HG03095 (cell line): ENCODE results near the gene SLC27A3.
"Not testable (repeated sequence)": the region's sequence is repeated elsewhere in the genome, so short reads cannot be mapped to it uniquely, and the experiment has no call there.

Experiments used
- ATAC-seq: cut with Tn5 transposase; IDR thresholded peaks from one replicate; pipeline ENCODE4 v1.9.1; 2021; ENCODE audit warnings: moderate library complexity; ENCODE audit not compliant: unreplicated experiment

The SLC27A3 gene

DNA sequence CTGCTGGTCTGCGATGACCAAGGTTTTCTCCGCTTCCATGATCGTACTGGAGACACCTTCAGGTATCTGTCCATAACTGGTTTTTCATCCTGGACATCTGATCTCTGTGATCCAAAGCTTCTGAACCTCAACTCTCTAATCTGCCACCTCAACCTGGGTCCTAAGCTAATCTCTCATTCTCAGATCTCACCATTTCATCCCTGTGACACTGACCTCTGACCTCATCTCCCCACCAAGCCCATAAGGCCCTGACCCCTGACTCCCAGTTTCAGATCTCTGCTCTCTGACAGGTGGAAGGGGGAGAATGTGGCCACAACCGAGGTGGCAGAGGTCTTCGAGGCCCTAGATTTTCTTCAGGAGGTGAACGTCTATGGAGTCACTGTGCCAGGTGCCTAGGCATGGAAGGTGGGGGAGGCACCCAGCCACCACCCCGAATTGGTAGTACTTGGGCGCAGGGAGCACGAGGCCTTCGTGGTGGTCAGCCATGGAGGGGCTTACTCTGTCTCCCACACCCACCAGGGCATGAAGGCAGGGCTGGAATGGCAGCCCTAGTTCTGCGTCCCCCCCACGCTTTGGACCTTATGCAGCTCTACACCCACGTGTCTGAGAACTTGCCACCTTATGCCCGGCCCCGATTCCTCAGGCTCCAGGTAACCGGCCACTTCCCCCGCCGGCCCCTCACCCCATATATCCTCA, 3.8 kb downstream of the SLC27A3 start:
- no peak for ATAC-seq

DNA sequence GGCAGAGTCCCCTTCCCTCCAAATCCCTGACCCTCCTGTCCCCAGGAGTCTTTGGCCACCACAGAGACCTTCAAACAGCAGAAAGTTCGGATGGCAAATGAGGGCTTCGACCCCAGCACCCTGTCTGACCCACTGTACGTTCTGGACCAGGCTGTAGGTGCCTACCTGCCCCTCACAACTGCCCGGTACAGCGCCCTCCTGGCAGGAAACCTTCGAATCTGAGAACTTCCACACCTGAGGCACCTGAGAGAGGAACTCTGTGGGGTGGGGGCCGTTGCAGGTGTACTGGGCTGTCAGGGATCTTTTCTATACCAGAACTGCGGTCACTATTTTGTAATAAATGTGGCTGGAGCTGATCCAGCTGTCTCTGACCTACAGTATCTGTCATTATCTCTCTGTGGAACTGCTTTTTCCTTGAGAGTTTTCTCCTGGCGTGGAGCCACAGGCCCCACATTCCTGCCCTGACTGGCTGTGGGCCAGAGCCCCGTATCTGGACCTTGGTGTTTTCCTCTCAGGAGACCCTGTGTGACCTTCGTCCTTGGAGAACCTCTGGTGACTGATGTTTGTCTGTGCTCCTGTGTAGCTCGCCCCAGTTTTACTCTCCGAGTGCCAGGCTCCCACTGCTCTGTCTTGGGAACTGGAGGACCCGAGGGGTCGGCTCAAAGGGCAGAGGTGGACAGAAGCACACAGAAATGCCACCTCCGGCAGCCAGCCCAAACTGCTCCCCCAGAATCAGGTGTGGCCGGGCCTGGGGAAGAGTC, 4.8 kb downstream of the SLC27A3 start:
- no peak for ATAC-seq

DNA sequence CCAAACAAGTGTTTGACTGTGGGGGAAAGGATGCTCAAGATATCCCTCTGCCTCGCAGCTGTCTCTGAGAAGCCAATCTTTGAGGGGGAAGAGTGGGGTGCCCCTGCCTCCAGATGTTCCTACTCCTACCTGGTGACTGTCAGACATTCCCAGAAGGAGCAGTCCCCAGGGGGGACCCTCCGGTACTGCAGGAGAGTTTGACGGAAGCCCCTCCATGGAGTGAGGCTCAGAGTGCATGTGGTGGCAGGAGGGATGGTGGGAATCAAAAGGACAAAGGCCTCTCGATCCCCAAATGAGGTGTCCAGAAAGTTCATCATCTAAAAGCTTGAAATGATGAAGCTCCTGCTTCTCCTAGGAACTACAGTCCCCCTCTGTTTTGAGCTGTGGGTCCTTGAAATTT, 5.3 kb downstream of the SLC27A3 start:
- ATAC-seq: no peak

DNA sequence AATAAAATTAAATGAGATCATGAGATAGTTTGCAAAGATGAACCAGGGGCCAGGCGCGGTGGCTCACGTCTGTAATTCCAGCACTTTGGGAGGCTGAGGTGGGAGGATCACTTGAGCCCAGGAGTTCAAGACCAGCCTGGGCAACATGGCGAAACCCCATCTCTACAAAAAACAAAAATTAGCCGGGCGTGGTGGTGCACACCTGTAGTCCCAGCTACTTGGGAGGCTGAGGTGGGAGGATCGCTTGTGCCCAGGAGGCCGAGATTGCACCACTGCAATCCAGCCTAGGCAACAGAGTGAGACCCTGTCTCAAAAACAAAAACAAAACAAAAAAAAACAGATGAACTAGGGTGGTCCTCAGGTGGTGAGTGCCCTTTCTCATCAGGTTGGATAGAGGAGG, 7.4 kb downstream of the SLC27A3 start:
- ATAC-seq: not testable (repeated sequence)

DNA sequence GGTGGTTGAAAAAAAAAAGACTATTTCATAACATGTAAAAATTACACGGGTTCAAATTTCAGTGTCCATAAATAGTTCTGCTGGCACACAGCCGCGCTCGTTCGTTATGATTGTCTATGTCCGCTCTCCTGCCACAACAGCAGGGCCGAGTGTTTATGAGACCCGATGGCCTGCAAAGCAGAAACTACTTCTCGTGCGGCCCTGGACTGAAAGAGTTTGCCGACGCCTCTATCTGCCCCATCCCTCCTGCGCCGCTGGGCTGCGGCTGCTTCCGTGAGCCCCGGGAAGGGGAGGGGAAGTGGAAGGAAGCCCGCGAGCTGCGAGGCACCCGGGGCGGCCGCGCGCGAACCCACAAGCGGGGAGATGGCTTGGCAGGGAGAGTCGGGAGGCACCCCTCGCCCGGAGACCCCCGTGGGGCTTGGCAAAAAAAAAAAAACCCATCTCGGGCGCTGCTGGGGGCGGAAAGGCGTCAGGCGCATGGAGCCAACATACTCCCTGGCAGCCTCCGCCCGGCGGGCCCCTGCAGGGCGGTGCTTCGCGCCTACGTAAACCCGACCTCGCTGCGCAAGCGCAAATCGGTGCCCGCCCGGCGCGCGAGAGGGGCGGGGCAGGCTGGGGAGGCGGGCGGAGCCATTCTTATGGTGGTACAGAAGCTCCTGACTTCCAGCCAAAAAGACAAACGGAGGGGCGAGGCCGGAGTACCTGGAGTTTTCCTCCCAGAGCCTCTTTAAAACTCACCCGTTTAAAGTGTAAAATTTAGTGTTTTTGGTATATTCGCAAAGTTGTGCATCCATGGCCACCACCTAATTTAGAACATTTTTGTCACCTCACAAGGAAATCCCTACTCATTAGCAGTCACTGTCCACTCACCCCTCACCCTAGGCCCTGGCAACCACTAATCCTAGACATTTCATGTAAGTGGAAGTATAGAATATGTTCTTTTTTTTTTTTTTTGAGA, 8.3 kb downstream of the SLC27A3 start:
- peak; percentile 90 for ATAC-seq

DNA sequence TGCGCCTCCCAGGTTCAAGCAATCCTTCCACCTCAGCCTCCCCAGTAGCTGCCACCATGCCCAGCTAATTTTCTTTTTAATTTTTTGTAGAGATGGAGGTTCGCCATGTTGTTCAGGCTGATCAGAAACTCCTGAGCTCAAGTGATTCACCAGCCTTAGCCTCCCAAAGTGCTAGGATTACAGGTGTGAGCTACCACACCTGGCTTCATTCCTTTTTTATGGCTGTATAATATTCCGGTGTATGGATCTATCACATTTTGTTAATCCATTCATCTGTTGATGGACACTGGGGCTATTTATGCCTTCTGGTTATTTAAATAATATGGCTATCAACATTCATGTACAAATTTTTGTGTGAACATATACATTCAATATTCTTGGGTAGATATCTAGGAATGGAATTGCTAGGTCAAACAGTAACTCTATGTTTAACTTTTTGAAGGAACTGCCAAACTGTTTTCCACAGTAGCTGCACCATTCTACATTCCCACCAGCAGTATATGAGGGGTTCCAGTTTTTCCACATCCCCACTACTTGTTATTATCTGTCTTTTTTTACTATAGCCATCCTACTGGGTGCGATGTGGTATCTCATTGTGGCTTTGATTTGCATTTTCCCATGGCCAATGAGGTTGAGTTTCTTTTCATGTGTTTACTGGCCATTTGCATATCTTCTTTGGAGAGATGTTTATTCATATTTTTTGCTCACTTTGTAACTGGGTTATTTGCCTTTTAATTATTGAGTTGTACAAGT, 11.0 kb downstream of the SLC27A3 start:
- ATAC-seq: no peak

DNA sequence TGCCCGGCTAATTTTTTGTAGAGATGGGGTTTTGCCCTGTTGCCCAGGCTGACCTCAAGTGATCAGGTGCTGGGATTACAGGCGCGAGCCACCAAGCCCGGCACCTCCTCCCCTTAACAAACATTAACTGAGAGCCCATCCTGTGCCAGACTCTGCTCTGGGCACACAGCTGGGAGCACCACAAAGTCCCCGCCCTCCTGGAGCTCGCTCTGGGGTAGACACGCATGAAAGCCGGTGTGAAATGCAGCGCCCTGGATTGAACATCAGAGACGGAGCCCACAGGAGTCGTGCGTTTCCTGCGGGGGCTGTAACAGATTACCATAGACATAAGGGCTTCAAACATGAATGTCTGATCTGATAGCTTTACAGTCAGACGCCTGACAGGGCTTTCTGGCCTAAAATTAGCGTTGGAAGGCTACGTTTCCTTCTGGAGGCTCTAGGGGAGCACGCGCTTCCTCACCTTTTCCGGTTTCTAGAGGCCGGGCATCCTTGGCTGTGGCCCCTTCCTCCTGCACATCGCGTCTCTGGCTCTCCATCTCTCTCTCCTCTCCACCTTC, 14.3 kb downstream of the SLC27A3 start:
- no peak for ATAC-seq

DNA sequence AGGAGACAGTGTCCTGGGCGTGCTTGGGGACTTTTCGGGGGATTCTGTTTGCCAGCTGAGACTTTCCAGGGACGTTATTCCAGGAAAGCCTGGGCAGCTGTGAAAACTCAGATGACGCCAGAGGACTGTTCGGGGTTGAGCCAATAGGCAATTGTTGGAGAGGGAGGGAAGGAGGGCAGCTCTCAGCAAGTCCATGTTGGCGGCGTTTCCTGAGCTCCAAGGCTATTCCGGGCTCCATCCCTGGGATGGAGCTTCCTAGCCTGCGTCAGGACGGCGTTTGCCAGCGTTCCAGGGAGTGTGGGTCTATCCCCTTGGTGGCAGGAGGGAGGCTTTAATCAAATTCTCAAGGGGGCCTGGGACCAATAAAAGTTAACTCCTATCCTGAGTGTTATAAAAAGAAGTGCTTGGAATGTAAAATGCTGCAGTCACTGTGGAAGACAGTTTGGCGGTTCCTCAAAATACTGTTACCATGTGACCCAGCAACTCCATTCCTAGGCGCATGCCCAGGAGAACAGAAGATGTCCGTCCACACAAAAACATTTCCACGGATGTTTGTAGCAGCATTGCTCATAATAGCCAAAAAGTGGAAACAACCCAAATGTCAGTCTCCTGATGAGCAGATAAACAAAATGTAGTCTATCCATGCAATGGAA, 15.2 kb downstream of the SLC27A3 start:
- ATAC-seq: no peak

DNA sequence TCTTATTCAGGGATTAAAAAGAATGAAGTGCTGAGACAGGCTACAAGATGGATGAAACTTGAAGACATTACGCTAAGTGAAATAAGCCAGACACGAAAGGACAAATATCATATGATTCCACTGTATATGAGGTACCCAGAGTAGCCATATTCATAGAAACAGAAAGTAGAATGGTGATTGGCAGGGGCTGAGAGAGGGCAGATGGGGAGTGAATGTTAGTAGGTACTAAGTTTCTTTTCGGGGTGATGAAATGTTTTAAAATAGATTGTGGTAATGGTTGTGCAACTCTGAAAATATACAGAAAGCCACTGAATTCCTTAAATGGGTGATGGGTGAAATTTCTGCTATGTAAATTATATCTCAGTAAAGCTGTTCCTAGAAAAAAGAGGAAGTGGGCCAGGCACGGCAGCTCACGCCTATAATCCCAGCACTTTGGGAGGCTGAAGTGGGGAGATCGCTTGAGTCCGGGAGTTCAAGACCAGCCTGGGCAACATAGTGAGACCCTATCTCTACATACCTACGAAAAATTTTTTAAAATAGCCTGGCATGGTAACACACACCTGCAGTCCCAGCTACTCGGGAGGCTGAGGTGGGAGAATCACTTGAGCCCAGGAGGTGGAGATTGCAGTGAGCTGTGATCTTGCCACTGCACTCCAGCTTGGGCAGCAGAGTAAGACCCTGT, 15.9 kb downstream of the SLC27A3 start:
- peak; percentile 77 for ATAC-seq

DNA sequence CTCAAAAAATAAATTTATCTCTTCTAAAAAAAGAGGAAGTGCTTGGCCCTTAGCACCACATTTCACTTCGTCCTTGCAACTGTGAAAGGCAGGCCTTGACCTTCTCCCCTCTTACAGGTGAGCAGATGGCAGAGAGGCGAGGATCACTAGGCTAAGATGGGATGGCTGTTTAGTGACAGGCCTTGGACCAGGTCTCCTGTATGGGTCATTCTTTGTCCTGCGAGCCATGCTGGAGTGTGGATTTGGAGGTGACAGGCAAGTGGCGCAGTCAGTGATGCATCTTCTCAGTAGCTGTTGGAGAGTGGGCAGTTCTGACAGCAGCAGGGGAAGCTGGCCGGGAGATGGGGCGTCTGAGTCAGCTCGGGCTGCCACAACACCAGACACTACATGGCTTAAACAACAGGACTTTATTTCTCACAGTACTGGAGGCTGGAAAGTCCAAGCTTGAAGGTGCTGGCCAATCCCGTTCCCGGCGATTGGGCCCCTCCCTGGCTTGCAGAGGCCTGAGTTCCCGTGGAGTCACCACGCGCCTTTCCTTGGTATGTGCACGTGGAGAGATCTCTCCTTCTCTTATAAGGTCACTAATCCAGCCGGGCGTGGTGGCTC, 16.5 kb downstream of the SLC27A3 start:
- ATAC-seq: no peak

DNA sequence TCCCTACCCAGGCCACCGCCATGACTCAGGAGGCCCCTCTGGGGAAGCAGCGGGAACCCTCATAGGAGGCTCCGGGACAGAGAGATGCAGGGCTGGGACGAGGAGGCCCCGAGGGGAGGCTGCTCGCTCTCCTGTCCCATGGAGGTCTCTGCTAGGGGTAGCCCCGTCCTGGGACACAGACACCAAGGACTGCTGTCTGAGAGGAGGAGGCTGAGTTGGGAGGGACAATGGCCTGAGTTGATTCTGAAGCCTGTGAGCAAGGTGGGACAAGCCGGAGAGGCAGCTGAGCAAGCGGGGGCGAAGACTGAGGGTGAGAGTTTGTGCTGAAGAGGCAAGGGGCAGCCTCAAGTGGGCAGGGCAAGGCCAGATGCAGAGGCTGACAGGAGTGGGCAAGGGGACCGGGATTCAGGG, 17.4 kb downstream of the SLC27A3 start:
- no peak for ATAC-seq

DNA sequence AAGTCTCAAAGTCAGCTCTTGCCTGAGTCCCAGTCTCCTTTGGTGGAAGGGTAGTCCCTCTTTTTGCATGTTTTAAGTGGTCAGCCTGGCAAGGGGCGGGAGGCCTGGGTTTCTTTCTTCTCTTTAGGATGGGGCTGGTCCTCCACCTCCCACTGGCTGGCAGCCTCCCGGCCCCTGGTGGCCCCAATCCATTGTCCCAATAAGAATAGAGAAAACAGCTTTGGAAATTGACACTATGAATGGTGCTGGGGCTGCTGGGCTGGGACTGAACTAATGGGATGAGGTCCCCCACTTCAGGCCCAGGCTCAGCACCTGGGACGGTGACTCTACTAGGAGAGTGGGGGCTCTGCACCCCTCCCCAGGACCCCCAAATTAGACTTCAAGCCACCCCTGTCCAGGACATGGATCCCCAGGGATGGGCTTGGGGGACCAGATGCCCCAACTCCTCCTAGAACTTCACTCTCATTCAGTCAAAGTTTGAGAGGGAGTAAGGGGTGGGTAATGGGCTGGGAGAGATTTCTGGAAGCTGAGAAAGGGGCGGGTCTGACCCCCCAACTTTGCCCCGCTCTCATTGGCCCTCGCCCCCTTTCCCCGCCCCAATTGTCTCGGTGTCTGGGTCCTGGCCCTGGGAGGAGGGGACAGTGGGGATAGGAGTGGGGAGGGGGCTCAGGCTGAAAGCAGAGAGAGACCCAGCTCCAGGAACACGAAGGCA, 18.2 kb downstream of the SLC27A3 start:
- ATAC-seq: no peak

DNA sequence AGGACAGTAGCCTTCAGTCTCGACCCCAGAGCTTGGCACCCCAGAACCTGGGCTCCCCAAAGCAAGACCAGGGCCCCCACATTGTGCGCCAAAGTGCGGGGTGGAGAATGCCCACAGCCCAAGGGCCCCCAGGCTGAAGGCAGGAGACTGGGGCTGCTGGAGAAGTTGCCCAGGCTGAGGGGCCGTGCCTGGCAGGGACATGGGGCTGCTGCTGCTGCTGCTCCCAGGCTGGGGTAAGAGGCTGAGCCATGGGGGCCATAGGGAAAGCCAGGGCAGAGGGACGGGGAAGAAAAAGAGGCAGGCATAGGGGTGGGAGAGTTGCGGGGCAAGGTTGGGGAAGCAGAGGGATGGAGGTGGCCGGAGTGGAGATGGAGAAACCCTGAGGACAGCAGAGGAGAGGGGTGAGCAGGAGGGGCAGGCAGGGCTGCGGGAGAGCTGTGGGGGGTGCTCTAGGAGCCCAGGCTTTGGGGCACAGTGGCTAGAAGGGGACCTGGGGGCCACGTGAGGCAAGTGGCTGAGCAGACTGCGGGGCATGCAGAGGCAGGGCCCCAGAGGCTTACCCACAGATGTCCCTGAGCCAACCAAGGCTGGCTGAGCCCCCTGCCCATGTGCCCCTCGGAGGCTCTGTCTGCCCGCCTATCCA, 18.9 kb downstream of the SLC27A3 start:
- ATAC-seq: no peak

DNA sequence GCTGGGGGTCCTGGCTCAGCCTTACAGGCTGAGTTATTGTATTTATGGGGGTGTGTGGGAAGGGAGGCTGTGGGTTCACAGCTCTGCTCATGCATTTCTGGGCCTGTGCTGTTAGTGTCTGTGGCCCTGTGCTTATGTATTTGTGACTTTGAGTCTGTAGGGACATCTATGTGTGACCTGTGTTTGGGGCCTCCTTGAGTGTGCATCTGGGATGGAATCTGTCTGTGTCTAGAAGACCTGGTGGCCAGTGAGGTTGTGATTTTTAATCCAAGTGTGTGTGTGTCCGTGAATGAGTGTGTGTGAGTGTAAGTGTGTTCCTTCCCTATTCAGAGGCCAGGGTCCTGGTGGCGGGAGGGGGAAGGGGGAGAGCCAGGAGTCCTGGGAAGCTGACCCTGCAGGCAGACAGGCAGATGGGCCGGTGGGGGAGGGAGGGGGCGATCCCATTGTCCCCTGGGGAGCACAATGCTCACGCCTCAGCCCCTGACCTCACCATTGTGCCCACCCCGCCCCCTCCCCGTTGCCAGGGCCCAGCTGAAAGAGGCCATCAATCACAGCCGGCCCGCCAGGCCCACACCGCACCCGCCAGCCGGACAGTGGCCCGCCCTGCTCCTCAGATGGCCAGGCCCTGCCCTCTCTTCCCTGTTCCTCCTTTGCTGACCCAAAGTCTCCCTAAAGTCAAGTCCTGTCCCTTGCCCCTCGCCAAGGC, 19.6 kb downstream of the SLC27A3 start:
- ATAC-seq: no peak

DNA sequence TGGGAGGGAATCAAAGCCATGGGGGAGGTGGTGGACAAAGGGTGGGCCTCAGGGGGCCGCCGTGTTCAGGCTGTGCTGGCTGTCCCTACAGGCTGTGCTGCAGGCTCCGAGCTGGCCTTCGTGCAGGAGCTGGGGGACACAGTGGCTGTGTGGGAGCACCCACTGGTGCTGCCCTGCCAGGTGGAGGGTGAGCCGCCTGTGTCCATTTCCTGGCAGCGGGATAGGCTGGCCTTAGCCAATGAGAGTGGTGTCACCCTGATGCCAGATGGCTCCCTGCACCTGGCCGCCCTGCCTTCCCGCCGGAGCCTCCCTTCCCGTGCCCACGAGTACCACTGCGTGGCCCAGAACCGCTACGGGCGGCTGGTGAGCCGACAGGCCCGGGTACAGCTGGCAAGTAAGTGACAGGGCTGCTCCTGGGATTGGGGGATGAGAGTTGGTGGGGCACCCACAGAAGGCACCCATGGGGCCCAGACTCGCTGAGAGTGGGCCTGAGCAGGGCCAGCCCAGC, 20.2 kb downstream of the SLC27A3 start:
- ATAC-seq: no peak

DNA sequence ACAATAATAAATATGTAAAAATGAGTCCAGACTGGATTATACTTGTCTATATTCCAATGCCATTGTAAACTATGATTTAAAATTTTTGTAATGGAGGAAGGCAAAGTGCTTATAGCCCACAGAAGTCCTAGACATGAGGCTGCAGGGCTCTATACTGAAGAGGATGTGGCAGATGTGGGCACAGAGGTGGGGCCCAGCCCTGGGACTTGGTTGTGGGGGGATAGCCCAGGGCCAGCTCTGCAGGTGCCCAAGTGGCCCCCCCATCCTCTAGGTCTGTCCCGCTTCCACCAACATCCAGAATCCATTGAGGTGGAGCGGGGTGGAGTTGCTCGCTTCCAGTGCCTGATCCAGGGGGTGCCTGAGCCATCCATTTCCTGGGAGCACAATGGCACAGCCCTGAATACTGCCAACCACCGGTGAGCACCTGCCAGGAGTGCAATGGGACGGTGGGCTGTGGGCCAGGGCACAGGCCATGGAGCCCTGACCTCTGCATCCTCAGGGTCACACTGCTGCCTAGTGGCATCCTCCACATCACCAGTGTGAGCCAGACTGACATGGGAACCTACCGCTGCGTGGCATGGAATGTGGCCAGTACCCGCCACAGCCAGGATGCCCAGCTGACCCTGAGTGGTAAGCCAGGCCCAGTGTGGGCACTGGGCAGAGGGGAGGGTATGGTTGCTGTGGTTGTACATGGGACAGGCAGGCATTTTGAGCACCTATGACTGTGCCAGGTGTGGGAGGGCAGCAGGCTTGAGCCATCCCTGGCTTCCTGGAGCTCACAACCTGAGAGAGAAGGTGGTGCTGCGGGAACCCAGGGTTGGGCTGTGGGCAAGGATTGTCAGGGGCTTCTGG, 21.0 kb downstream of the SLC27A3 start:
- no peak for ATAC-seq
